ENCODE results near the gene ARFRP1.
A peak's percentile ranks its signal among the peaks of the same experiment; 100 is the strongest.

ARFRP1 gene

DNA sequence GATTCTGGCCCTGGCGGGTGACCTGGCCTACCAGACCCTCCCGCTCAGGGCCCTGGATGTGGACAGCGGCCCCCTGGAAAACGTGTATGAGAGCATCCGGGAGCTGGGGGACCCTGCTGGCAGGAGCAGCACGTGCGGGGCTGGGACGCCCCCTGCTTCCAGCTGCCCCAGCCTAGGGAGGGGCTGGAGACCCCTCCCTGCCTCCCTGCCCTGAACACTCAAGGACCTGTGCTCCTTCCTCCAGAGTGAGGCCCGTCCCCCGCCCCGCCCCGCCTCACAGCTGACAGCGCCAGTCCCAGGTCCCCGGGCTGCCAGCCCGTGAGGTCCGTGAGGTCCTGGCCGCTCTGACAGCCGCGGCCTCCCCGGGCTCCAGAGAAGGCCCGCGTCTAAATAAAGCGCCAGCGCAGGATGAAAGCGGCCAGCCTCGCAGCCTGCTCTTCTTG is 30.9 kb upstream of the ARFRP1 start:
- Histone ChIP-seq H3K9me2 (ENCODE audit: low read depth, low read length) (no peaks in the 10 kb centered on the region), H3K9me3 (ENCODE audit: low read length) (no peaks in the 10 kb centered on the region), H3K36me3 (ENCODE audit: insufficient read depth, low read length) (peaks cover 29% of the 10 kb centered on the region), H3K79me2 (ENCODE audit: insufficient read depth, low read length) (no peaks in the 10 kb centered on the region), H3F3A (ENCODE audit: insufficient read depth, low read length) (no peaks in the 10 kb centered on the region; the same call in 1 of the 2 replicates), H3K9ac (ENCODE audit: low read length) (no peak overlapping the region), H3K4me2 (ENCODE audit: low read length) (peak overlapping the region; percentile 60; the same call in 1 of the 2 replicates), H2AFZ (ENCODE audit: low read length) (no peak overlapping the region), H4K20me1 (ENCODE audit: insufficient read depth, low read length) (no peaks in the 10 kb centered on the region), H3K4me3 (ENCODE audit: low read depth, low read length, poor library complexity, severe bottlenecking) (no peak overlapping the region), H3K27me3 (ENCODE audit: insufficient read depth, low read length) (no peaks in the 10 kb centered on the region; the same call in 1 of the 2 replicates), H3K4me1 (ENCODE audit: insufficient read depth, low read length, severe bottlenecking) (peaks cover 39% of the 10 kb centered on the region), H3K27ac (ENCODE audit: low read depth, low read length, poor library complexity, severe bottlenecking) (no peak overlapping the region)
- TF ChIP-seq CTCF (IDR thresholded peaks at IDR 0.05; ENCODE audit: low read length) (no peak), EZH2 (IDR thresholded peaks at IDR 0.05; ENCODE audit: borderline replicate concordance, low read length) (no peak)

DNA sequence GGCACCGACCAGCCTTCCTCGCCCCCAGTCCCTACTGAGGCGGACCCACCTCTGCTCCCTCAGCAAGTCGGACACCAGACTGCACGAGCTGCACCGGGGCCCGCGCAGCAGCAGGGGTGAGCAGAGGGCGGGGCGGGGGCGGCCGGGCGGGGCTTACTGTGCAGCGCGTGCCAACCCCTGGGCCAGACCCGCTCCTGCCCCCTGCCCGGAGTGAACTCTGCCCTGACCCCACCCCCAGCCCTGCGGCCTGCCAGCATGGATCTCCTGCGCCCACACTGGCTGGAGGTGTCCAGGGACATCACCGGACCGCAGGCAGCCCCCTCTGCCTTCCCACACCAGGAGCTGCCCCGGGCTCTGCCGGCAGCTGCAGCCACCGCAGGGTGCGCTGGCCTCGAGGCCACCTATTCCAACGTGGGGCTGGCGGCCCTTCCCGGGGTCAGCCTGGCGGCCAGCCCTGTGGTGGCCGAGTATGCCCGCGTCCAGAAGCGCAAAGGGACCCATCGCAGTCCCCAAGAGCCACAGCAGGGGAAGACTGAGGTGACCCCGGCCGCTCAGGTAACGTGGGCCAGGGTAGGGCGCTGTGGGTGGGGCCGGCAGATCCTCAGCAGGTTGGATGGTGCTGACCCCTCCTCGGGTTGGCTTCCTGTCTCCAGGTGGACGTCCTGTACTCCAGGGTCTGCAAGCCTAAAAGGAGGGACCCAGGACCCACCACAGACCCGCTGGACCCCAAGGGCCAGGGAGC is 30.3 kb upstream of the ARFRP1 start:
- Histone ChIP-seq H4K20me1 (ENCODE audit: insufficient read depth, low read length) (no peaks in the 10 kb centered on the region), H3K9ac (ENCODE audit: low read length) (no peak overlapping the region; the same call in 1 of the 2 replicates), H3K4me2 (ENCODE audit: low read length) (peak overlapping the region; percentile 58), H3K27me3 (ENCODE audit: insufficient read depth, low read length) (no peaks in the 10 kb centered on the region; the same call in 1 of the 2 replicates), H3K27ac (ENCODE audit: low read depth, low read length, poor library complexity, severe bottlenecking) (no peak overlapping the region), H3F3A (ENCODE audit: insufficient read depth, low read length) (no peaks in the 10 kb centered on the region; the same call in 1 of the 2 replicates), H2AFZ (ENCODE audit: low read length) (no peak overlapping the region), H3K9me3 (ENCODE audit: low read length) (no peaks in the 10 kb centered on the region), H3K4me3 (ENCODE audit: low read depth, low read length, poor library complexity, severe bottlenecking) (peak overlapping the region; percentile 42), H3K9me2 (ENCODE audit: low read depth, low read length) (no peaks in the 10 kb centered on the region), H3K4me1 (ENCODE audit: insufficient read depth, low read length, severe bottlenecking) (peaks cover 39% of the 10 kb centered on the region), H3K36me3 (ENCODE audit: insufficient read depth, low read length) (peaks cover 33% of the 10 kb centered on the region), H3K79me2 (ENCODE audit: insufficient read depth, low read length) (no peaks in the 10 kb centered on the region)
- TF ChIP-seq EZH2 (IDR thresholded peaks at IDR 0.05; ENCODE audit: borderline replicate concordance, low read length) (no peak), CTCF (IDR thresholded peaks at IDR 0.05; ENCODE audit: low read length) (no peak)

GRCh38 chr20:63737695-63737944 is 29.8 kb upstream of the ARFRP1 start:
- Histone ChIP-seq H3K27ac (ENCODE audit: low read depth, low read length, poor library complexity, severe bottlenecking) (peak overlapping the region; percentile 72), H3K4me3 (ENCODE audit: low read depth, low read length, poor library complexity, severe bottlenecking) (peak overlapping the region; percentile 42), H3K9me2 (ENCODE audit: low read depth, low read length) (no peaks in the 10 kb centered on the region), H3K4me1 (ENCODE audit: insufficient read depth, low read length, severe bottlenecking) (peaks cover 39% of the 10 kb centered on the region), H3K9me3 (ENCODE audit: low read length) (no peaks in the 10 kb centered on the region), H3K27me3 (ENCODE audit: insufficient read depth, low read length) (no peaks in the 10 kb centered on the region; the same call in 1 of the 2 replicates), H3K79me2 (ENCODE audit: insufficient read depth, low read length) (no peaks in the 10 kb centered on the region), H3F3A (ENCODE audit: insufficient read depth, low read length) (no peaks in the 10 kb centered on the region; the same call in 1 of the 2 replicates), H3K4me2 (ENCODE audit: low read length) (peak overlapping the region; percentile 55), H4K20me1 (ENCODE audit: insufficient read depth, low read length) (no peaks in the 10 kb centered on the region), H3K9ac (ENCODE audit: low read length) (no peak overlapping the region; the same call in 1 of the 2 replicates), H2AFZ (ENCODE audit: low read length) (no peak overlapping the region), H3K36me3 (ENCODE audit: insufficient read depth, low read length) (peaks cover 33% of the 10 kb centered on the region)
- TF ChIP-seq EZH2 (IDR thresholded peaks at IDR 0.05; ENCODE audit: borderline replicate concordance, low read length) (no peak), CTCF (IDR thresholded peaks at IDR 0.05; ENCODE audit: low read length) (no peak)
